ENCODE measurements around the gene METTL22.

Gene METTL22

DNA sequence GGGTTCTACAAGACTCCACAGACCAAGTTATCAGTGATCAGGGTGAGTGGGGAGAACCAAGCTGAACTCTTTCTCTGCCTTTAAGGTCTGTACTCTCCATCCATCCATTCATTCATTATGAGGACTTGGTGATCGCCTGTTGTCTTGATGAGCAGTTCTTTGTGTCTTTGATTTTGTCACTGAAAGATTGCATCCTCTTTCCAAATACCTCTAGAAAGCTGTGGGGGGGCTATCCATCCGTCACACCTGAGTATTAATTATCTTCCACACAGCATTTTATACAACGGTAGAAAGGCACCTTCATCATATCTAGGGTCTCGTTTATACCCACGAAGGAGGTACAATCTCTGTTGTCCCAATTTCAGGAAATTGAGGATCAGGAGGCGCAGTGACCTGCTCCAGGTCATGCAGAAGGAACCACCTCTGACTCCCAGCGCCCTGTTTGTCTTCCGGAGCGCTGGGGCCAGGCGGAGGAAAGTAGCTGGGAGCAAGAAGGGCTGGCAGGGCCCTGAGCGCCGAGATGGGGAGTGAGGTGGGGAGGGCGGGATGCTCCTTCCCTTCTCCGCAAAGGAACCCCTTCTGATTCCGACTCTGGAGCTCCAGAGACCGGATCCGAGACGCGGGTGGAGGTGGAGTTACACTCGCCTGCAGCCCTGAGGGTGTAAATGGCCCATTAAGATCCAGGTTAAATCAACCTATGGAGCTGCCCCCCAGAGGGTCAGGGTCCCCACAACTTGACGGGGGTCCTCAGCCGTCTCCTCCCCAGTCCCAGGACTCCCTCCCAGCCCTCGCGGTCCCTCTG is 52.3 kb downstream of the METTL22 start:
- H3K4me3 ChIP-seq (replicated peaks; ENCODE audit: insufficient read depth, low read length): no peak overlapping the region
- no peak for TF ChIP-seq GABPA (IDR thresholded peaks at IDR 0.05; ENCODE audit: low read depth)
- no peak for TF ChIP-seq POLR2AphosphoS5 (IDR thresholded peaks at IDR 0.05; ENCODE audit: low read depth)
- no peak for TF ChIP-seq SPI1 (IDR thresholded peaks at IDR 0.05; ENCODE audit: borderline replicate concordance, low read depth)
- TF ChIP-seq, protein P1, sequence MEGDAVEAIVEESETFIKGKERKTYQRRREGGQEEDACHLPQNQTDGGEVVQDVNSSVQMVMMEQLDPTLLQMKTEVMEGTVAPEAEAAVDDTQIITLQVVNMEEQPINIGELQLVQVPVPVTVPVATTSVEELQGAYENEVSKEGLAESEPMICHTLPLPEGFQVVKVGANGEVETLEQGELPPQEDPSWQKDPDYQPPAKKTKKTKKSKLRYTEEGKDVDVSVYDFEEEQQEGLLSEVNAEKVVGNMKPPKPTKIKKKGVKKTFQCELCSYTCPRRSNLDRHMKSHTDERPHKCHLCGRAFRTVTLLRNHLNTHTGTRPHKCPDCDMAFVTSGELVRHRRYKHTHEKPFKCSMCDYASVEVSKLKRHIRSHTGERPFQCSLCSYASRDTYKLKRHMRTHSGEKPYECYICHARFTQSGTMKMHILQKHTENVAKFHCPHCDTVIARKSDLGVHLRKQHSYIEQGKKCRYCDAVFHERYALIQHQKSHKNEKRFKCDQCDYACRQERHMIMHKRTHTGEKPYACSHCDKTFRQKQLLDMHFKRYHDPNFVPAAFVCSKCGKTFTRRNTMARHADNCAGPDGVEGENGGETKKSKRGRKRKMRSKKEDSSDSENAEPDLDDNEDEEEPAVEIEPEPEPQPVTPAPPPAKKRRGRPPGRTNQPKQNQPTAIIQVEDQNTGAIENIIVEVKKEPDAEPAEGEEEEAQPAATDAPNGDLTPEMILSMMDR (IDR thresholded peaks at IDR 0.05; ENCODE audit: insufficient read depth, low read length): no peak
- TF ChIP-seq, protein P2, sequence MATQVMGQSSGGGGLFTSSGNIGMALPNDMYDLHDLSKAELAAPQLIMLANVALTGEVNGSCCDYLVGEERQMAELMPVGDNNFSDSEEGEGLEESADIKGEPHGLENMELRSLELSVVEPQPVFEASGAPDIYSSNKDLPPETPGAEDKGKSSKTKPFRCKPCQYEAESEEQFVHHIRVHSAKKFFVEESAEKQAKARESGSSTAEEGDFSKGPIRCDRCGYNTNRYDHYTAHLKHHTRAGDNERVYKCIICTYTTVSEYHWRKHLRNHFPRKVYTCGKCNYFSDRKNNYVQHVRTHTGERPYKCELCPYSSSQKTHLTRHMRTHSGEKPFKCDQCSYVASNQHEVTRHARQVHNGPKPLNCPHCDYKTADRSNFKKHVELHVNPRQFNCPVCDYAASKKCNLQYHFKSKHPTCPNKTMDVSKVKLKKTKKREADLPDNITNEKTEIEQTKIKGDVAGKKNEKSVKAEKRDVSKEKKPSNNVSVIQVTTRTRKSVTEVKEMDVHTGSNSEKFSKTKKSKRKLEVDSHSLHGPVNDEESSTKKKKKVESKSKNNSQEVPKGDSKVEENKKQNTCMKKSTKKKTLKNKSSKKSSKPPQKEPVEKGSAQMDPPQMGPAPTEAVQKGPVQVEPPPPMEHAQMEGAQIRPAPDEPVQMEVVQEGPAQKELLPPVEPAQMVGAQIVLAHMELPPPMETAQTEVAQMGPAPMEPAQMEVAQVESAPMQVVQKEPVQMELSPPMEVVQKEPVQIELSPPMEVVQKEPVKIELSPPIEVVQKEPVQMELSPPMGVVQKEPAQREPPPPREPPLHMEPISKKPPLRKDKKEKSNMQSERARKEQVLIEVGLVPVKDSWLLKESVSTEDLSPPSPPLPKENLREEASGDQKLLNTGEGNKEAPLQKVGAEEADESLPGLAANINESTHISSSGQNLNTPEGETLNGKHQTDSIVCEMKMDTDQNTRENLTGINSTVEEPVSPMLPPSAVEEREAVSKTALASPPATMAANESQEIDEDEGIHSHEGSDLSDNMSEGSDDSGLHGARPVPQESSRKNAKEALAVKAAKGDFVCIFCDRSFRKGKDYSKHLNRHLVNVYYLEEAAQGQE (IDR thresholded peaks at IDR 0.05; ENCODE audit: insufficient replicate concordance, low read depth): no peak
- H3K27ac ChIP-seq (replicated peaks): no peak overlapping the region
- no peaks in the 10 kb centered on the region for H3K27me3 ChIP-seq (ENCODE audit: insufficient read depth, poor library complexity, severe bottlenecking)
- no peak for DNase-seq (ENCODE audit: low read depth in 1 of 2, low spot score in 1 of 2)

GRCh38 chr16:8674413-8675022 is 53.0 kb downstream of the METTL22 start, which contains the start of gene ABAT:
Gene ABAT (plus strand): TSS chr16:8674617. CDS start chr16:8735740, 61,123 bp downstream.
- no peak within 1 kb of the TSS for H3K27ac ChIP-seq (replicated peaks)
- H3K4me3 ChIP-seq (replicated peaks; ENCODE audit: insufficient read depth, low read length): peak within 1 kb of the TSS; percentile 1; the same call in 1 of the 2 replicates
- TF ChIP-seq, protein P1 (IDR thresholded peaks at IDR 0.05; ENCODE audit: insufficient read depth, low read length): no peak
- TF ChIP-seq POLR2AphosphoS5 (IDR thresholded peaks at IDR 0.05; ENCODE audit: low read depth) (no peak), GABPA (IDR thresholded peaks at IDR 0.05; ENCODE audit: low read depth) (no peak), SPI1 (IDR thresholded peaks at IDR 0.05; ENCODE audit: borderline replicate concordance, low read depth) (no peak)
- TF ChIP-seq, protein P2 (IDR thresholded peaks at IDR 0.05; ENCODE audit: insufficient replicate concordance, low read depth): no peak
- H3K27me3 ChIP-seq (ENCODE audit: insufficient read depth, poor library complexity, severe bottlenecking): no peaks in the 10 kb centered on the region
- DNase-seq (ENCODE audit: low read depth in 1 of 2, low spot score in 1 of 2): peak; percentile 21 to 31

- no peaks in the 10 kb centered on the region for H3K27me3 ChIP-seq (ENCODE audit: insufficient read depth, poor library complexity, severe bottlenecking)
- H3K27ac ChIP-seq (replicated peaks): no peak overlapping the region
- no peak overlapping the region for H3K4me3 ChIP-seq (replicated peaks; ENCODE audit: insufficient read depth, low read length)
- no peak for TF ChIP-seq SPI1 (IDR thresholded peaks at IDR 0.05; ENCODE audit: borderline replicate concordance, low read depth)
- no peak for DNase-seq (ENCODE audit: low read depth in 1 of 2, low spot score in 1 of 2)
Measured at GRCh38 chr16:8675183-8676159, 54.0 kb downstream of the METTL22 start.
